Activated CD4-positive, alpha-beta T cell treated with anti-CD3 and anti-CD28 coated beads, Interleukin-2, amount 10 ng/mL, durations not matched to agents 7 days and 5 days (primary cell): ENCODE results near the gene FOSL1. TPM values are rescaled to one million over a fixed set of nuclear protein-coding genes. Genes with fewer than 3 reads are reported as not detected.

Experiments
- CTCF ChIA-PET: fragments of 350-600 bp; sonication (Branson Sonifier 250); formaldehyde crosslinking; loops from one replicate; lab custom pipeline; 2021; ENCODE audit warnings: antibody characterized with exemption; lab: Charles Lee
- POLR2A ChIA-PET: fragments of 350-600 bp; sonication (Branson Sonifier 250); formaldehyde crosslinking; loops from one replicate; lab custom pipeline; 2021; ENCODE audit warnings: antibody characterized with exemption; lab: Charles Lee
- DNase-seq: peaks from one replicate; pipeline ENCODE4 v3.0.0-alpha.2; 2020
- H3K27ac Mint-ChIP-seq: one replicate; pipeline ENCODE4 v1.8.0; 2021; ENCODE audit warnings: mild to moderate bottlenecking, moderate library complexity, mixed read lengths
- H3K27me3 Mint-ChIP-seq: one replicate; pipeline ENCODE4 v1.8.0; 2021; ENCODE audit warnings: mixed read lengths
- H3K36me3 Mint-ChIP-seq: one replicate; pipeline ENCODE4 v1.8.0; 2021; ENCODE audit warnings: low read depth, mixed read lengths
- H3K4me1 Mint-ChIP-seq: one replicate; pipeline ENCODE4 v1.8.0; 2021; ENCODE audit warnings: mixed read lengths
- H3K4me3 Mint-ChIP-seq: one replicate; pipeline ENCODE4 v1.8.0; 2021; ENCODE audit warnings: mild to moderate bottlenecking, moderate library complexity, mixed read lengths
- H3K9me3 Mint-ChIP-seq: one replicate; pipeline ENCODE4 v1.8.0; 2021; ENCODE audit warnings: mixed read lengths
- total RNA-seq, 2 experiments: library from RNA; stranded (reverse); gene quantifications; one replicate each; pipeline ENCODE4 v1.2.3, GENCODE V29; 2021

Gene FOSL1
- total RNA-seq, 2 experiments from 2014 or later: 1.7 to 2.0 TPM

DNA sequence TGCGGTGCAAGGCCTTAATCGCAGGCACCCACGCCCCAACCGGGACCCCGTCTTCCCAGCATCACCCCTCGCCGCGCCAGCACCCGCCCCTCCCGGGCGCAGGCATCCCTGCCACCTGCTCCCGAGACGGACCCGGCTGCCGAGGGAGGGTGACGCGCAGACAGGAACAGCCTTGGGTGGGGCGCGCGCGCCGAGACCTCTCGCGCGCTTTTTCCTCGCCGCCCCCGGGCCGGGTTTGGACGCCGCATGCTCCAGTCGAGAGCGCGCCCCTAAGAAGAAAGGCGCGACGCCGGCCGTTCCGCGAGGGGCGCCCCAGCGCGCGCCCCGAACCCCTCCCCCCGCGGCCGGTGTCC is 42.7 kb downstream of the FOSL1 start:
- H3K27me3 Mint-ChIP-seq: no peaks in the 10 kb centered on the region
- no peaks in the 10 kb centered on the region for H3K9me3 Mint-ChIP-seq
- H3K4me3 Mint-ChIP-seq: peak overlapping the region; percentile 95
- peaks cover 55% of the 10 kb centered on the region for H3K36me3 Mint-ChIP-seq
- peak; percentile 66 for DNase-seq
- POLR2A ChIA-PET: interaction anchor here (0.6 to 1.0 kb wide), 2 partner anchors 36 to 282 kb away, joined by 3 read pairs; no protein-coding TSS in a partner anchor
- CTCF ChIA-PET: interaction anchor here (0.6 to 25.8 kb wide), 5 partner anchors 11 to 1135 kb away, joined by 3 to 590 read pairs (median 20); partner anchors contain the start of genes CCDC85B, CTSW, FIBP and KAT5
- H3K4me1 Mint-ChIP-seq: peaks cover 54% of the 10 kb centered on the region
- H3K27ac Mint-ChIP-seq: peak overlapping the region; percentile 83

DNA sequence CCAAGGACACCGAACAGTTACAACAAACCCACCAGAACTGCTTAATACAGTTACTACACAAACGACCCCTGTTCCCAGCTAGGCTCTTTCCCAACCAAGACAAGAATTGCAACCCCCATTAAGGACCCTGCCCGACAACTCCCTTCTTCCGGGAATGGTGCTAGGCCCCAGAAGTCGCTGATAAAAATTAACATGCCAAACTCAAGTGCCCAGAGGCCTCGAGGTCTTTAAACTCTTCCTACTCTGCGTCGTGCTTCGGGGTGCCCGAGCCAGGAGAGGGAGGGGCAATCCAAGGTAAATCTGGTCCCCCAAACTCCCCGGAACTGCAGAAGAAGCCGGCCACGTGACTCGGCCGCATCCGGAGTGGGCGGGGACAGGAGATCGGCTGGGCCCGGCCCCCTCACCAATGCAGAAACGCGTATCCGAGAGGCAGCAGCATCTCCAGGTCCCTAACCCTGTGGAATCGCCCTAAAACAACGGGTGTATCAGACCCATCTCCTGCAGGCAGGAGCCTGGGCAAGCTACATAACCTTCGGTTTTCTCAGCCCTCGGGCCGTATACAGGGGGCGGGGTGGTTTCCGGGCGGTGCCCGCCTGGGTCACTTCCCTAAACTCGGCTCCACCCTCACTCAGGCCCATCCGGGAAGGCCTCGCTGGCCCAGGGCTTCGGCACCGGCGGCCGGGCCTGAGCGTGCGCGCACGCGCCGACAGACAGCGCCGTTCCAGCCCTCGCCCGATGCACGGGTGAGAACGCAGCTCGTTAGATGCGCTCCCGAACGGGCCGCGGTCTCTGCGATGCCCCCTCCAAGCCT is 43.3 kb downstream of the FOSL1 start:
- Mint-ChIP-seq H3K4me1 (peaks cover 50% of the 10 kb centered on the region), H3K27ac (peak overlapping the region; percentile 83), H3K4me3 (peak overlapping the region; percentile 95), H3K36me3 (peaks cover 59% of the 10 kb centered on the region), H3K9me3 (no peaks in the 10 kb centered on the region), H3K27me3 (no peaks in the 10 kb centered on the region)
- CTCF ChIA-PET: interaction anchor here (1.8 to 25.8 kb wide), 2 partner anchors 31 to 40 kb away, joined by 4 to 590 read pairs; partner anchors contain the start of genes CCDC85B, CTSW and FIBP
- POLR2A ChIA-PET: interaction anchor here (0.6 kb wide), 1 partner anchor 282 kb away, joined by 3 read pairs; no protein-coding TSS in a partner anchor
- peak; percentile 92 for DNase-seq

GRCh38 chr11:65855927-65856363 is 44.2 kb downstream of the FOSL1 start:
- Mint-ChIP-seq H3K27ac (peak overlapping the region; percentile 83), H3K4me3 (peak overlapping the region; percentile 95), H3K36me3 (peaks cover 61% of the 10 kb centered on the region), H3K9me3 (no peaks in the 10 kb centered on the region), H3K27me3 (no peaks in the 10 kb centered on the region), H3K4me1 (peaks cover 42% of the 10 kb centered on the region)
- DNase-seq: no peak
- POLR2A ChIA-PET: no interaction called here
- CTCF ChIA-PET: no interaction called here

GRCh38 chr11:65854852-65855837 is 45.0 kb downstream of the FOSL1 start:
- POLR2A ChIA-PET: no interaction called here
- CTCF ChIA-PET: interaction anchor here (1.7 kb wide), 1 partner anchor 143 kb away, joined by 5 read pairs; the partner anchor contains the start of gene KAT5
- H3K4me3 Mint-ChIP-seq: peak overlapping the region; percentile 95
- H3K27ac Mint-ChIP-seq: no peak overlapping the region
- no peaks in the 10 kb centered on the region for H3K27me3 Mint-ChIP-seq
- no peaks in the 10 kb centered on the region for H3K9me3 Mint-ChIP-seq
- no peak for DNase-seq
- peaks cover 40% of the 10 kb centered on the region for H3K4me1 Mint-ChIP-seq
- H3K36me3 Mint-ChIP-seq: peaks cover 60% of the 10 kb centered on the region

- Mint-ChIP-seq H3K4me1 (peaks cover 36% of the 10 kb centered on the region), H3K4me3 (peak overlapping the region; percentile 32), H3K36me3 (peaks cover 60% of the 10 kb centered on the region), H3K27ac (no peak overlapping the region), H3K9me3 (no peaks in the 10 kb centered on the region), H3K27me3 (no peaks in the 10 kb centered on the region)
- ChIA-PET CTCF (interaction anchor here (0.7 to 1.7 kb wide), 2 partner anchors 142 to 284 kb away, joined by 3 to 5 read pairs; partner anchors contain the start of genes KAT5 and ZNRD2), POLR2A (no interaction called here)
- no peak for DNase-seq
Observed at GRCh38 chr11:65854161-65854592, 46.0 kb downstream of the FOSL1 start.

DNA sequence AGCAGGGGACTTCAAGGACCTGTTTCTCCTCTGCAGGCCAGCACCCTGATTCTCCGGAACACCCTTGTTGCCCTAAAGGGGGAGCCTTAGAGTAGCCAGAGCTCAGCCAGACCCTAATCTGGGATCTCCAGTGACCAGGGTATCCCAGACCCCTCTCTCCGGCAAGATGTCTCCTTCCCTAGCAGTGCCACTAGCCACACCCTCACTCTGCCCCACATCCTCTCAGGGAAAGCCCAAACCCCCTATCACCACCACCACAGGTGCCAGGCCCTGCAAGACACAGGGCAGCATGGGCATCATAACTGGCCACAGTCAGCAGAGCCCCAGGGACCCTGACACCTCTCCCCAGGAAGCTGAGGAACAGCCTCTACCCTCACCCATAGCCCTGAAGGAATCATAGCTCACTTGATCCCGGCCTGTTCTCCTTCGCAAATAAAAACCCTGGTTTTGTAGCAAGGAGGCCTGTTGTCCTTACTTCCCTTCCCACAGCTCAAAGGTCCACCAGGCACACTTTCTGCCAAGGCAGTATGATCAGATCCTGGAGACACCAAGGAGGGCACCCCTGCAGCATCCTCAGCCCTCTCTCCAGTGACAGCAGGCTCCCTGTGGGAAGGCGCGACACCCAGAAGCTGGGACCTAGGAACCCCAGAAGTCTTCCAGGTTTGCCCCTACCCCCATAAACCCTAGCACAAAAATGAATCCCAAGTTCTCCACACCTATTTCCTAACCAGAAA is 46.8 kb downstream of the FOSL1 start:
- Mint-ChIP-seq H3K27me3 (no peaks in the 10 kb centered on the region), H3K9me3 (no peaks in the 10 kb centered on the region), H3K4me1 (peaks cover 36% of the 10 kb centered on the region), H3K36me3 (peaks cover 60% of the 10 kb centered on the region), H3K27ac (no peak overlapping the region), H3K4me3 (peak overlapping the region; percentile 25)
- ChIA-PET POLR2A (no interaction called here), CTCF (interaction anchor here (0.5 to 5.8 kb wide), 8 partner anchors 7 to 369 kb away, joined by 3 to 50 read pairs (median 5); partner anchors contain the start of genes CFL1, FIBP, KAT5 and MUS81)
- DNase-seq: no peak

GRCh38 chr11:65852508-65853245 is 47.5 kb downstream of the FOSL1 start:
- H3K4me3 Mint-ChIP-seq: no peak overlapping the region
- H3K36me3 Mint-ChIP-seq: peaks cover 60% of the 10 kb centered on the region
- no peak for DNase-seq
- peaks cover 34% of the 10 kb centered on the region for H3K4me1 Mint-ChIP-seq
- no peaks in the 10 kb centered on the region for H3K27me3 Mint-ChIP-seq
- POLR2A ChIA-PET: no interaction called here
- CTCF ChIA-PET: interaction anchor here (1.1 to 5.8 kb wide), 9 partner anchors 8 to 140 kb away, joined by 3 to 50 read pairs (median 7); partner anchors contain the start of genes CFL1, FIBP, KAT5 and MUS81
- no peak overlapping the region for H3K27ac Mint-ChIP-seq
- no peaks in the 10 kb centered on the region for H3K9me3 Mint-ChIP-seq

- Mint-ChIP-seq H3K9me3 (no peaks in the 10 kb centered on the region), H3K4me3 (no peak overlapping the region), H3K36me3 (peaks cover 59% of the 10 kb centered on the region), H3K27me3 (no peaks in the 10 kb centered on the region), H3K4me1 (peaks cover 34% of the 10 kb centered on the region), H3K27ac (peak overlapping the region; percentile 55)
- ChIA-PET POLR2A (no interaction called here), CTCF (interaction anchor here (0.9 to 5.8 kb wide), 13 partner anchors 9 to 140 kb away, joined by 3 to 50 read pairs (median 7); partner anchors contain the start of genes CCDC85B, CFL1, FIBP and KAT5)
- no peak for DNase-seq
Observed at GRCh38 chr11:65851811-65852507, 48.2 kb downstream of the FOSL1 start.

- Mint-ChIP-seq H3K9me3 (no peaks in the 10 kb centered on the region), H3K4me1 (peaks cover 26% of the 10 kb centered on the region), H3K27ac (peak overlapping the region; percentile 55), H3K27me3 (no peaks in the 10 kb centered on the region), H3K4me3 (no peak overlapping the region), H3K36me3 (peaks cover 51% of the 10 kb centered on the region)
- ChIA-PET POLR2A (no interaction called here), CTCF (interaction anchor here (0.6 to 5.8 kb wide), 11 partner anchors 9 to 139 kb away, joined by 3 to 50 read pairs (median 7); partner anchors contain the start of genes CCDC85B, CFL1, FIBP and KAT5)
- DNase-seq: no peak
Observed at GRCh38 chr11:65851083-65851579, 49.1 kb downstream of the FOSL1 start.

GRCh38 chr11:65850217-65851082 is 49.7 kb downstream of the FOSL1 start:
- Mint-ChIP-seq H3K4me1 (peaks cover 19% of the 10 kb centered on the region), H3K4me3 (no peak overlapping the region), H3K36me3 (peaks cover 44% of the 10 kb centered on the region), H3K27ac (peak overlapping the region; percentile 54), H3K27me3 (no peaks in the 10 kb centered on the region), H3K9me3 (no peaks in the 10 kb centered on the region)
- no peak for DNase-seq
- POLR2A ChIA-PET: interaction anchor here (0.6 kb wide), 1 partner anchor 598 kb away, joined by 4 read pairs; no protein-coding TSS in a partner anchor
- CTCF ChIA-PET: interaction anchor here (0.6 to 5.8 kb wide), 14 partner anchors 8 to 139 kb away, joined by 3 to 50 read pairs (median 6); partner anchors contain the start of genes CCDC85B, CFL1, FIBP and KAT5
